Measurements from ENCODE around the gene TMPRSS3.

DNA sequence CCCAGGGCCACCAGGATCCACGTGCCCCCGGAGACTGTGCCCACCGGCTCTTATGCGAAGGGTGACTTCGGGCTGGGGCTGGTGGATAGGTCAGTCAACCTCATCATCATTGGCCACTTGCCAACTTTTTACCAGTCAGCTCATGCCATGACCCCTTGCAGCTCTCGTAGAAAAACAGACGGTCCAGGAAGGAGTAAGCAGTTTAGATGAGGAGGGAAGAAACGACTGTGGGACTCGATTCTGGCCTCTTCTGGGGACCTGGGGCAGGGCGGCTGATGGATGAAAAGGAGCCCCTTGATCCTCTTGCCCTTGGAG lies 48.9 kb upstream of the TMPRSS3 start:
- no peak for TF ChIP-seq POLR2A (IDR thresholded peaks at IDR 0.05; ENCODE audit: low read depth, low read length)
- TF ChIP-seq POLR2AphosphoS5 (IDR thresholded peaks at IDR 0.05; ENCODE audit: low read depth, low read length) = no peak
- no peak for TF ChIP-seq TAF1 (IDR thresholded peaks at IDR 0.05; ENCODE audit: low read depth, low read length)
- TF ChIP-seq POU2F2 (IDR thresholded peaks at IDR 0.05; ENCODE audit: low read depth, low read length) = no peak
- no peak for TF ChIP-seq SPI1 (IDR thresholded peaks at IDR 0.05; ENCODE audit: low read depth, low read length)
- no peak for TF ChIP-seq PAX5 (IDR thresholded peaks at IDR 0.05; ENCODE audit: insufficient read depth, low read length, severe bottlenecking)
